Suprapubic skin (tissue), 4 donors: ENCODE measurements around the gene CCDC7. TPM values are rescaled to one million over a fixed set of nuclear protein-coding genes. Genes with fewer than 3 reads are reported as not detected.
"Not testable (repeated sequence)": the region's sequence is repeated elsewhere in the genome, so short reads cannot be mapped to it uniquely, and the experiment has no call there.

Source experiments
- DNase-seq, 2 donors: peaks; one replicate each; pipeline ENCODE4 v3.0.0-alpha.2; 2019; ENCODE audit warnings: low spot score in 2 of 2
- H3K27ac ChIP-seq: fragments of 200-600 bp; sonication (generic); one replicate; pipeline ENCODE4 v1.5.1; 2019
- H3K27me3 ChIP-seq: fragments of 200-600 bp; sonication (generic); one replicate; pipeline ENCODE4 v1.5.1; 2019
- H3K36me3 ChIP-seq: fragments of 200-600 bp; sonication (generic); one replicate; pipeline ENCODE4 v1.5.1; 2019
- H3K4me1 ChIP-seq: fragments of 200-600 bp; sonication (generic); one replicate; pipeline ENCODE4 v1.5.1; 2019
- H3K4me3 ChIP-seq: fragments of 200-600 bp; sonication (generic); one replicate; pipeline ENCODE4 v1.5.1; 2019; ENCODE audit warnings: mild to moderate bottlenecking
- H3K9me3 ChIP-seq: fragments of 200-600 bp; sonication (generic); one replicate; pipeline ENCODE4 v1.5.1; 2019
- CTCF ChIP-seq, 2 donors: fragments of 200-600 bp in 1 of 2; fragments of 450-650 bp in 1 of 2; sonication (generic) in 1 of 2; IDR thresholded peaks; one replicate each; pipeline ENCODE4 v1.5.1; 2016 to 2019; ENCODE audit warnings: antibody characterized with exemption in 2 of 2, mild to moderate bottlenecking in 1 of 2, moderate library complexity in 1 of 2
- EP300 ChIP-seq: sonication (generic); formaldehyde crosslinking; IDR thresholded peaks from one replicate; pipeline ENCODE4 v1.6.1; 2017; ENCODE audit warnings: antibody characterized with exemption
- POLR2A ChIP-seq, 2 donors: fragments of 450-650 bp; IDR thresholded peaks; one replicate each; pipeline ENCODE4 v1.6.1; 2017; ENCODE audit warnings: antibody characterized with exemption in 2 of 2, mild to moderate bottlenecking in 2 of 2, moderate library complexity in 2 of 2
- POLR2AphosphoS5 ChIP-seq, 3 donors: sonication (generic); formaldehyde crosslinking; IDR thresholded peaks; one replicate each; pipeline ENCODE4 v1.6.1; 2017; ENCODE audit warnings: antibody characterized with exemption in 3 of 3
- WGBS: methylation state at CpG from one replicate; pipeline ENCODE4 v1.1.5; 2018; 5-methylcytosine and 5-hydroxymethylcytosine counted together
- total RNA-seq, 4 donors: library from RNA; depleted of rRNA; stranded (reverse); fragments of >200 nt; gene quantifications; one replicate each; pipeline ENCODE4 v1.1.0, GENCODE V29; 2016

CCDC7 gene
- total RNA-seq, 4 donors from 2014 or later = 4.6 to 10.1 (median 7.6) TPM

DNA sequence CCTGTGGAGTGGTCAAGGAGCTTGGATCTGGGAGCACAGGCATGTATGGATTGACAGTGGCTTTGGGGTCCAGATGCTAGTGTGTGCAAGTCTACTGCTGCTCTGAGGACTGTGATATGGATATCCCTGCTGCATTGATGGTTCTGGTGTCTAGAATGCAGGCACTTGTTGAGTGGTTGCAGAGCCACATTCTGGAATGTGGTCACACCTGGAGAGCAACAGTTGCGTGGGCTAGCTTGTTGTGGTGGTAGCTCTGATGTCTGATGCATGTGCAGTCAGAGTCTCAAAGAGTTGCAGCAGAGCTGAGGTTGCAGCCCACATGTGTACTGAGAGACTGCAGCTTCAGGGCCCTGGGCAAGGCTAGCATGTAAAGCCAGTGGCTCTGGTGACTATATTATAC is 43.2 kb downstream of the CCDC7 start:
- no peak for TF ChIP-seq EP300
- TF ChIP-seq POLR2AphosphoS5 (IDR thresholded peaks at IDR 0.05) = no peak
- no peak for TF ChIP-seq POLR2A (IDR thresholded peaks at IDR 0.05)
- TF ChIP-seq CTCF (IDR thresholded peaks at IDR 0.05) = no peak
- H3K36me3 ChIP-seq = peaks cover 18% of the 10 kb centered on the region
- H3K27me3 ChIP-seq = no peaks in the 10 kb centered on the region
- H3K9me3 ChIP-seq = peaks cover 6% of the 10 kb centered on the region
- WGBS = 86% methylated on average over 1 of the region's 1 CpG
- no peak overlapping the region for H3K4me3 ChIP-seq
- no peaks in the 10 kb centered on the region for H3K4me1 ChIP-seq
- DNase-seq = no peak
- H3K27ac ChIP-seq = no peak overlapping the region

DNA sequence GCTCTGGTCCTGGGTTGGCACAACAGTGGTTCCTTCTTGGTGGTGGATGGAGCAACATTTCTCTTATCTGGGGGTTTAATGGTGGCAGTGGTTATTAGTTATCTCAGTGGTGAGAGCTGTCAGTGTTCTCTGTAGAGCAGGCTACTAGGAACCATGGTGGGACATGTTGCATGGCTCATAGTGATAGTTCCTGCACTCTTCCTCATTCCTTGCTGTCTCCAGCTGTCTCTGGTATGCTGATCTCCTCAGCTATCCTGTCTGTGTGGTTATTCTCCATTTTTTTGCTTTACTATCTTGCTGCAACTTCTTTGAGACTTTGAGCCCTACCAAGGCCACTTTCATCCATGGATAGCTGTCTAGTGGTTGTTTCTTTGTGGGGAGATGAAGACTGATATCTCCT is 44.0 kb downstream of the CCDC7 start:
- TF ChIP-seq POLR2AphosphoS5 (IDR thresholded peaks at IDR 0.05) (no peak), POLR2A (IDR thresholded peaks at IDR 0.05) (no peak), CTCF (IDR thresholded peaks at IDR 0.05) (no peak), EP300 (no peak)
- DNase-seq = no peak
- no peak overlapping the region for H3K4me3 ChIP-seq
- no peaks in the 10 kb centered on the region for H3K27me3 ChIP-seq
- no peaks in the 10 kb centered on the region for H3K4me1 ChIP-seq
- peaks cover 16% of the 10 kb centered on the region for H3K36me3 ChIP-seq
- H3K27ac ChIP-seq = no peak overlapping the region
- peaks cover 6% of the 10 kb centered on the region for H3K9me3 ChIP-seq

DNA sequence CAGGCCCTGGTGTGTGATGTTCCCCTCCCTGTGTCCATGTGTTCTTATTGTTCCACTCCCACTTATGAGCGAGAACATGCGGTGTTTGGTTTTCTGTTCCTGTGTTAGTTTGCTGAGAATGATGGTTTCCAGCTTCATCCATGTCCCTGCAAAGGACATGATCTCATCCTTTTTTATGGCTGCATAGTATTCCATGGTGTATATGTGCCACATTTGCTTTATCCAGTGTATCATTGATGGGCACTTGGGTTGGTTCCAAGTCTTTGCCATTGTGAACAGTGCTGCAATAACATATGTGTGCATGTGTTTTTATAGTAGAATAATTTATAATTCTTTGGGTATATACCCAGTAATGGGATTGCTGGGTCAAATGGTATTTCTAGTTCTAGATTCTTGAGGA is 48.6 kb downstream of the CCDC7 start:
- WGBS = 100% methylated on average over 2 of the region's 2 CpGs
- DNase-seq, H3K9me3 ChIP-seq: not testable (repeated sequence)

GRCh38 chr10:32500136-32500535 is 54.2 kb downstream of the CCDC7 start:
- not testable (repeated sequence) for H3K4me1 ChIP-seq, H3K9me3 ChIP-seq, H3K4me3 ChIP-seq, H3K27me3 ChIP-seq, DNase-seq, H3K27ac ChIP-seq
- H3K36me3 ChIP-seq = peaks cover 13% of the 10 kb centered on the region
- WGBS = no CpG with 5 or more reads among the region's 31 CpGs

More for the DNA sequence above, 48.6 kb downstream of the CCDC7 start:
- H3K4me1 ChIP-seq, H3K4me3 ChIP-seq, H3K27me3 ChIP-seq, H3K27ac ChIP-seq, H3K36me3 ChIP-seq: not testable (repeated sequence)

- no peak for DNase-seq
- H3K9me3 ChIP-seq = peaks cover 3% of the 10 kb centered on the region
- H3K4me3 ChIP-seq = no peak overlapping the region
- no peaks in the 10 kb centered on the region for H3K27me3 ChIP-seq
- 93% methylated on average over 3 of the region's 7 CpGs for WGBS
- TF ChIP-seq EP300 (no peak), CTCF (IDR thresholded peaks at IDR 0.05) (no peak)
- H3K4me1 ChIP-seq = no peaks in the 10 kb centered on the region
- peaks cover 13% of the 10 kb centered on the region for H3K36me3 ChIP-seq
- H3K27ac ChIP-seq = no peak overlapping the region
Measured at GRCh38 chr10:32501906-32502305, 56.0 kb downstream of the CCDC7 start.

DNA sequence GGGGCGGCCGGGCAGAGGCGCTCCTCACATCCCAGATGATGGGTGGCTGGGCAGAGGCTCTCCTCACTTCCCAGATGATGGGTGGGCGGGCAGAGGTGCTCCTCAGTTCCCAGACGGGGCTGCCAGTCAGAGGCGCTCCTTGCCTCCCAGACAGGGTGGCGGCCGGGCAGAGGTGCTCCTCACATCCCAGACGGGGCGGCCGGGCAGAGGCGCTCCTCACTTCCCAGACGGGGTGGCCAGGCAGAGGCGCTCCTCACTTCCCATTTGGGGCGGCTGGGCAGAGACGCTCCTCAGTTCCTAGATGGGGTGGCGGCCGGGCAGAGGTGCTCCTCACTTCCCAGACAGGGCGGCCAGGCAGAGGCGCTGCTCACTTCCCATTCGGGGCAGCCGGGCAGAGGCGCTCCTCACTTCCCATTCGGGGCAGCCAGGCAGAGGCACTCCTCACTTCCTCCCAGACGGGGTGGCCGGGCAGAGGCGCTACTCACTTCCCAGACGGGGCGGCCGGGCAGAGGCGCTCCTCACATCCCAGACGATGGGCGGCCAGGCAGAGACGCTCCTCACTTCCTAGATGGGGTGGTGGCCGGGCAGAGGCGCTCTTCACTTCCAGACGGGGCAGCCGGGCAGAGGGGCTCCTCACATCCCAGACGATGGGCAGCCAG is 60.0 kb downstream of the CCDC7 start:
- WGBS = 91% methylated on average over 9 of the region's 39 CpGs
- H3K4me1 ChIP-seq, H3K9me3 ChIP-seq, H3K27ac ChIP-seq, H3K27me3 ChIP-seq, H3K36me3 ChIP-seq, DNase-seq, H3K4me3 ChIP-seq: not testable (repeated sequence)

DNA sequence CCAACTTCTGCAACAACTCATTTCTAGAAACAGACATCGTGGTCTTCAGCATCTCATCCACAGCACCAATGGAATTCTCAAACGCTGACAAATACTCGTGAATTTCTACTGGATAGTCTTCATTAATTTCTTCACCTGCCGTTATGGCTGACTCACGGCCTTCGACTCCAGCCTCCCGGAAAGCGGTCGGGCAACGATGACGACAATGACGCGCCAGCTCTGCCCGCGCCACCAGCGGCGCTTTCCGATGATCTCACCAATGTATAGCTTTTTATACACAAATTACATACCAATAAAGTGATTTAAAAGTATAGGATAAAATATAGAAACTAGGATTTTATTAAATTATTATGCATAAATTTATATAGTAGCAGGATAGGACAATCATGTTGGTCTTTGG is 65.7 kb downstream of the CCDC7 start:
- 97% methylated on average over 18 of the region's 18 CpGs for WGBS
- no peak for DNase-seq
- Histone ChIP-seq H3K4me1 (no peaks in the 10 kb centered on the region), H3K9me3 (no peaks in the 10 kb centered on the region), H3K36me3 (no peaks in the 10 kb centered on the region), H3K4me3 (no peak overlapping the region), H3K27me3 (no peaks in the 10 kb centered on the region), H3K27ac (no peak overlapping the region)
- TF ChIP-seq POLR2A (IDR thresholded peaks at IDR 0.05) = no peak
- TF ChIP-seq CTCF (IDR thresholded peaks at IDR 0.05) = no peak
- TF ChIP-seq EP300 = no peak
